Neutrophil (primary cell): ENCODE measurements around the gene LRFN2.

Experiments
- H3K27ac ChIP-seq: fragments of 200-600 bp; sonication (generic); 2 replicates; pipeline ENCODE4 v1.5.1; 2016; ENCODE audit warnings: mild to moderate bottlenecking, moderate library complexity
- H3K27me3 ChIP-seq: fragments of 200-600 bp; sonication (generic); 2 replicates; pipeline ENCODE4 v1.6.0; 2016; ENCODE audit warnings: mild to moderate bottlenecking
- H3K36me3 ChIP-seq: fragments of 200-600 bp; sonication (generic); 2 replicates; pipeline ENCODE4 v1.5.1; 2017
- H3K4me1 ChIP-seq, 2 experiments: fragments of 200-600 bp in 1 of 2; sonication (generic) in 1 of 2; 1 replicate in 1 of 2; 2 replicates in 1 of 2; pipeline versions ENCODE4 v1.5.1 to v1.6.1; 2013 to 2016; ENCODE audit warnings: low read depth in 1 of 2, low read length in 1 of 2, mild to moderate bottlenecking in 1 of 2, moderate library complexity in 1 of 2; ENCODE audit not compliant: control insufficient read depth in 1 of 2, insufficient read depth in 1 of 2
- H3K4me3 ChIP-seq, 2 experiments: fragments of 200-600 bp in 1 of 2; sonication (generic) in 1 of 2; 1 replicate in 1 of 2; 2 replicates in 1 of 2; pipeline ENCODE4 v1.5.1; 2013 to 2016; ENCODE audit warnings: low read depth in 1 of 2, low read length in 1 of 2, mild to moderate bottlenecking in 1 of 2, moderate library complexity in 1 of 2
- H3K9me3 ChIP-seq: fragments of 200-600 bp; sonication (generic); 2 replicates; pipeline ENCODE4 v1.5.1; 2016
- TF ChIP-seq, protein P1 (sequence below): fragments of 200-600 bp; sonication (generic); IDR thresholded peaks from 2 replicates; pipeline ENCODE4 v1.5.1; 2016; ENCODE audit warnings: antibody characterized with exemption

The LRFN2 gene

DNA sequence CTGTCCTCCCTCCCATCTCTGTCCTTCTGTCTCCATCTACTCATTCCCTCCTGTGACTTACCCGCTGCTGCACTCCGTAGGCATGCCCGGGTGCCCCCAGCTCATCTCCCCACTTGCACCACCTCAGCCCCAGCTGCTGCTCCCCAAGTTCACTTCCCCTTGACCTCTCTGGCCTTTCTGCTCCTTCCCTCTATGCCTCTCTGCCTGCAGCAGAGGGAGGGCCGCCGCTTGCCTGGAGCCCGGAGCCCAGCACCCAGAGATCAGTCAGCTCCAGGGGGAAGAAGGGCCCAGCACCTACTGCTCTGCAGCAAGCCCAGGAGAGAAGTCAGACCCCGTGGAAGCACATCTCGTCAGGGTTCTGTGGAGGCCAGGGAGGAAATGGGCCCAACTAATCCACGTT, 97.4 kb downstream of the LRFN2 start:
- no peaks in the 10 kb centered on the region for H3K9me3 ChIP-seq
- no peak overlapping the region for H3K27ac ChIP-seq
- H3K36me3 ChIP-seq: no peaks in the 10 kb centered on the region
- H3K4me1 ChIP-seq: no peaks in the 10 kb centered on the region
- peaks cover 9% of the 10 kb centered on the region for H3K27me3 ChIP-seq
- no peak overlapping the region for H3K4me3 ChIP-seq
- TF ChIP-seq, protein P1, sequence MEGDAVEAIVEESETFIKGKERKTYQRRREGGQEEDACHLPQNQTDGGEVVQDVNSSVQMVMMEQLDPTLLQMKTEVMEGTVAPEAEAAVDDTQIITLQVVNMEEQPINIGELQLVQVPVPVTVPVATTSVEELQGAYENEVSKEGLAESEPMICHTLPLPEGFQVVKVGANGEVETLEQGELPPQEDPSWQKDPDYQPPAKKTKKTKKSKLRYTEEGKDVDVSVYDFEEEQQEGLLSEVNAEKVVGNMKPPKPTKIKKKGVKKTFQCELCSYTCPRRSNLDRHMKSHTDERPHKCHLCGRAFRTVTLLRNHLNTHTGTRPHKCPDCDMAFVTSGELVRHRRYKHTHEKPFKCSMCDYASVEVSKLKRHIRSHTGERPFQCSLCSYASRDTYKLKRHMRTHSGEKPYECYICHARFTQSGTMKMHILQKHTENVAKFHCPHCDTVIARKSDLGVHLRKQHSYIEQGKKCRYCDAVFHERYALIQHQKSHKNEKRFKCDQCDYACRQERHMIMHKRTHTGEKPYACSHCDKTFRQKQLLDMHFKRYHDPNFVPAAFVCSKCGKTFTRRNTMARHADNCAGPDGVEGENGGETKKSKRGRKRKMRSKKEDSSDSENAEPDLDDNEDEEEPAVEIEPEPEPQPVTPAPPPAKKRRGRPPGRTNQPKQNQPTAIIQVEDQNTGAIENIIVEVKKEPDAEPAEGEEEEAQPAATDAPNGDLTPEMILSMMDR: no peak

DNA sequence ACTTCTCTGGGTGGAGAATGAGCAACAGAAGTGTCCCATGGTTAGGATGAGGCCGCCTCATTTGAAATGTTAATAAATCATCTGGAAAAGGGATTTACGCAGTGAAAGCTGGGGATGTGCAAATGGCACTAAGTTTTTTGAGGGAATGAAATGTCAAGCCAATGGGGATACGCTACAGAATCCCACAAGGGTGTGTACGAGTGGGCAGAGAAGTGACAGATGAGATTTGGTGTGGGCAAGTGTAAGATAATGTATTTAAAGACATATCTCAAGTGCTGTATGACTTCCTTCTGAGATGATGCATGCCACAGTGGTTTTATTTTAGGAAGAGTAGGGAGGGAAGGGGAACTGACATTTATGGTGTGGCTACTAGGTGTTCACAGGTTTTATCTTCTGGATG, 100.6 kb downstream of the LRFN2 start:
- Histone ChIP-seq H3K4me1 (no peaks in the 10 kb centered on the region), H3K36me3 (no peaks in the 10 kb centered on the region), H3K27me3 (peaks cover 9% of the 10 kb centered on the region), H3K4me3 (no peak overlapping the region), H3K27ac (no peak overlapping the region), H3K9me3 (no peaks in the 10 kb centered on the region)
- TF ChIP-seq, protein P1: no peak

DNA sequence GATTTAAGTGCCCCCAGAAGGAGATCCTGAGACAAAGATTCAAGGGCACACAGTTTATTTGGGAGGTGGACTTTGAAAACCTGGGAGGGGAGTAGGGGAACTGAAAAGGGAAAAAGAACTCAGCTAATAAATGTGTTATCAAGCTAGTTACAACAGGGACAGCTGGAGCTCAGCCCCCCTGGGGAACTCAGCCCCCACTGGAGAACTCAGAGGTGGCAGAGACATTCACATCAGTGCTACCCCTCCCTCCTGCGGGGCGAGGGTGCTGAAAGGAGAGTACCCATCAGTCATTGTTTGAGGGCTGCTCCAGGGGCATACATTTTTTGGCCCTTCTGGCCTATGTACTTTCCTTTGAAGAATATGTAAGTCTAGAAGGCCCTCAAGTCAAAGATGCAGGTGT, 101.4 kb downstream of the LRFN2 start:
- no peak overlapping the region for H3K27ac ChIP-seq
- TF ChIP-seq, protein P1: no peak
- H3K36me3 ChIP-seq: no peaks in the 10 kb centered on the region
- no peak overlapping the region for H3K4me3 ChIP-seq
- H3K9me3 ChIP-seq: no peaks in the 10 kb centered on the region
- H3K4me1 ChIP-seq: no peaks in the 10 kb centered on the region
- peaks cover 9% of the 10 kb centered on the region for H3K27me3 ChIP-seq

DNA sequence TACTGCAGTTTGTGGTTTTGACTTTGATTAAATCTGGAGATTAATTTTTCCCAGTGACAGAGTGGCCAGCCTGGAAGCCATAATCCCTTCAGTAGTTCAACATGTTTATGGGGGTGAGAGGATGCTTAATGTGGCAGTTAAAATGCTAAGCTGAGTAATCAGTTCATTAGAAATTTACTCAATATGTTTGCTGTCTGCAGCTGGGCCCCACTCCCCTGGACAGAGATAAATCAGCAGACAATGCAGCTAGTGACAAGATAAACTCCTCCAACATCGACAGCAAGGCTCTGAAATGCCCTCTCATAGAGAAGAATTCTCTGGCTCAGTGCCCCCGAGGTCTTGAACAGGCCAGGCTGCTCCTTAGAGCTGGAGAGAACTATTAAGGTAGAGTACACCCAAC, 101.9 kb downstream of the LRFN2 start:
- H3K9me3 ChIP-seq: no peaks in the 10 kb centered on the region
- H3K4me3 ChIP-seq: no peak overlapping the region
- no peaks in the 10 kb centered on the region for H3K36me3 ChIP-seq
- TF ChIP-seq, protein P1: no peak
- H3K27ac ChIP-seq: no peak overlapping the region
- H3K4me1 ChIP-seq: no peaks in the 10 kb centered on the region
- H3K27me3 ChIP-seq: peaks cover 9% of the 10 kb centered on the region

DNA sequence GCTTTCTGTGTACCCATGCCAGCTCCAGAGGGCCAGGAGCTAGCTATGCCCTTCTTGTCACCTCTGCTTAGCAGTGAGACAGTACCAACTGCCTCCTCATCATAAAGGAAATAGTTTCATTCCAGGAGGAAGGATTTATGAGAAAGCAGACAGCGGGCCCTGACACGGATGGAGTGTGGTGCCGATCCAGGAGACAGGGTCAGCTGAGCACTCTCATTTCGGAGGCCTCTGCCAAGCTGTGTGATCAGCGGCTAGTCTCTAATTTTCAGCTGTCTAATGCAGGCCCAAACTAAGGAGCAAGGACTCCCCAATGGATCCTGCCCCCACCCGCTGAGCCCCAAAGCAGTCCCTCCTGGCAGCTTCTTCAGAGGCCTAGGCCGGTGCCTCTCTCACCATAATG, 103.1 kb downstream of the LRFN2 start:
- no peaks in the 10 kb centered on the region for H3K9me3 ChIP-seq
- no peaks in the 10 kb centered on the region for H3K36me3 ChIP-seq
- no peaks in the 10 kb centered on the region for H3K4me1 ChIP-seq
- TF ChIP-seq, protein P1: no peak
- H3K27ac ChIP-seq: no peak overlapping the region
- peaks cover 18% of the 10 kb centered on the region for H3K27me3 ChIP-seq
- no peak overlapping the region for H3K4me3 ChIP-seq

DNA sequence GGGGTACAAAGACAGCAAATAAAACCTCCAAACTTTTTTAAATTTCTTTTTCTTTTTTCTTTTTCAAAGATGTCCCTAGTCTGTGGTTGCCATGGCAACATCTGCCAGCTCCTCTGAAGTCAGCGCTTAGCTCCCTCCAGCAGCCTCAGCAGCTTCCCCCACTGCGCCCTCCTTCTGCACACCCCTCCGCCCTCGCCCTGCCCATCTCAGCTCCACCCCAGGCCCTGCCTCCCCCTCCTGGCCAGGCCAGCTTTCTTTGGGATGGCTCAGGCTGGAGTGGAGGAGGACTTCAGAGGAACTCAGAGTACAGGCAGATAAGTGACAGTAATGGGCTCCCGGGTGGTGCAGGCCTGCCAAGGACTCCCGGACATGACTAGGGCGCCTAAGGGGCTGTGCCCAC, 104.6 kb downstream of the LRFN2 start:
- H3K4me3 ChIP-seq: no peak overlapping the region
- H3K36me3 ChIP-seq: no peaks in the 10 kb centered on the region
- H3K27me3 ChIP-seq: peaks cover 26% of the 10 kb centered on the region
- H3K4me1 ChIP-seq: no peaks in the 10 kb centered on the region
- no peaks in the 10 kb centered on the region for H3K9me3 ChIP-seq
- no peak overlapping the region for H3K27ac ChIP-seq
- TF ChIP-seq, protein P1: no peak
